Natural killer cell treated with Interleukin-12 subunit alpha and Interleukin-12 subunit beta and Interleukin-15 and Interleukin-18, amount 100 ng/mL, for 72 hours (primary cell): ENCODE data around the gene CLDN7. TPM values are rescaled to one million over a fixed set of nuclear protein-coding genes. Genes with fewer than 3 reads are reported as not detected.

Experiments used
- ATAC-seq, 2 donors: fragments of 150-1000 bp; cut with Tn5 transposase in 1 of 2; sonication (Bioruptor Pico), chemical (Tn5 transposase) in 1 of 2; 2 replicates each; pipeline ENCODE4 v1.10.0; 2021
- DNase-seq: peaks from one replicate; pipeline ENCODE4 v3.0.0; 2022; ENCODE audit warnings: low spot score
- H3K27ac Mint-ChIP-seq, 2 donors: 1 replicate in 1 of 2; 2 replicates in 1 of 2; pipeline ENCODE4 v1.8.0; 2022; ENCODE audit warnings: mixed read lengths in 2 of 2, mild to moderate bottlenecking in 1 of 2, moderate library complexity in 1 of 2
- H3K27me3 Mint-ChIP-seq, 2 donors: 1 replicate in 1 of 2; 2 replicates in 1 of 2; pipeline ENCODE4 v1.8.0; 2022; ENCODE audit warnings: mixed read lengths in 2 of 2
- H3K36me3 Mint-ChIP-seq: one replicate; pipeline ENCODE4 v1.8.0; 2022; ENCODE audit warnings: mixed read lengths
- H3K4me1 Mint-ChIP-seq, 2 donors: 1 replicate in 1 of 2; 2 replicates in 1 of 2; pipeline ENCODE4 v1.8.0; 2022; ENCODE audit warnings: low read depth in 2 of 2, mixed read lengths in 2 of 2, mild to moderate bottlenecking in 1 of 2
- H3K4me3 Mint-ChIP-seq: one replicate; pipeline ENCODE4 v1.8.0; 2022; ENCODE audit warnings: mixed read lengths
- H3K9me3 Mint-ChIP-seq: 2 replicates; pipeline ENCODE4 v1.8.0; 2022; ENCODE audit warnings: mixed read lengths
- total RNA-seq, 2 donors: library from RNA; stranded (reverse); gene quantifications; one replicate each; pipeline ENCODE4 v1.2.3, GENCODE V29; 2022

Gene CLDN7
- total RNA-seq, 2 donors from 2014 or later: 0.73 to 1.1 TPM

DNA sequence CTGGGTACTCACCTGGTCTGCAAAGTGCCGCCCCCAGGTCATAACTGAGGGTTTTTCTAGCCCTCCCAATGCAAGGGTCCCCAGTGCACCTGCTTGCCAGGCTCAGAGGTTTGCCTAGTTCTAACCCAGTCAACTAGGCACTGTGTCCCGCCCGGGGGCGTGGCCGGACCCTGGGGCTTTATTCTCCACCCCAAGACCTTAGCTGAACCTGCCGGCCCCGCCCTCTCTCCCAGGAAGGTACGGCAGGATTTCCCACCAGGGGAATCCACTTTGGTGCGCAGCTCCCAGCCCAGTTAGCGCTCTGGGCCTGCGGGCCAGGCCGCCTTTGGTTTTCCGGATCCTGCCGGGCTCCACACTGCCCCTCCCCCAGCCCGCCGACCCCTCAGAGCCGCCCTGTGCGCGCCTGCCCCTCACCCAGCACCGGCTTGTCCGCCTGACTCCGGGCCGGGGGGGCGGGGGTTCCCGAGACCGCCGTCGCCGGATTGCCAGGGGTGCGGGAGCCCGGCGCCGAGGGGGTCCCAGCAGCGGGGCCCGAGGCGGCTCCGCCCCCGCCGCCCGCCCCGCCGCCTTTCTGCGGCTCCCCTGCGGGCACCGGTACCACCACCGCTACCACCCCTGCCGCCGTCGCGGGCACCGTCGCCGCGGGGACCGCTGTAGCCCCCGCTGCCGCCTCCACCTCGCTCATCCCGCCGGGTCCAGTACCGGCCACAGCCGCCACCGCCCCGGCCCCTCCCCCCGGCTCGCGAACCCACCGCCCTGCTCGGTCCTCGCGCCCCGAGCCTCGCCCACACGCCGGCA is 31.7 kb upstream of the CLDN7 start:
- H3K9me3 Mint-ChIP-seq: no peaks in the 10 kb centered on the region
- H3K36me3 Mint-ChIP-seq: no peaks in the 10 kb centered on the region
- peaks cover 7 to 21% of the 10 kb centered on the region in 2 donors for H3K4me1 Mint-ChIP-seq
- peak overlapping the region; percentile 51 for H3K4me3 Mint-ChIP-seq
- H3K27ac Mint-ChIP-seq: no peak overlapping the region
- ATAC-seq: no peak
- DNase-seq: no peak
- H3K27me3 Mint-ChIP-seq: peaks cover 20% of the 10 kb centered on the region in 2 donors

DNA sequence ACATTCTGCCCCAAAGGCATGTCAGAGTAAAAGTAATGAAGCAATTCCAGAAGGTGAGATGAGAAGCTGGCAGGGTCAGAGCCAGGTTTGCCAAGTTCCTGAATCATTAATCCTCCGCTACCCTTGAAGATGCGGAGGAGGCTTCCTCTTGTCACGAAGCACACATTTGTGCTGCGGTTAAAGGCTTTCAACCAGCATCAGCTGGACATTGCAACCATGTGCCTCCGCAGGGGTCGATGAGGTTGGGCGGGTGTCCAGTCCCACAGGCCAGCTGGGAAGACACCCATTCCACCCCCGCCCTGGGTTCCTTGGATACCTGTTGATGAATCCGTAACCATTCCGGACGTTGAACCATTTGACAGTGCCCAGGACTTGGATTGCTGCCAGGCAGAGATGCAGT is 30.9 kb upstream of the CLDN7 start:
- Mint-ChIP-seq H3K4me3 (peak overlapping the region; percentile 51), H3K36me3 (no peaks in the 10 kb centered on the region), H3K4me1 (peaks cover 7 to 21% of the 10 kb centered on the region in 2 donors), H3K9me3 (no peaks in the 10 kb centered on the region), H3K27me3 (peaks cover 23 to 27% of the 10 kb centered on the region in 2 donors), H3K27ac (no peak overlapping the region)
- ATAC-seq (no peak), DNase-seq (no peak)

DNA sequence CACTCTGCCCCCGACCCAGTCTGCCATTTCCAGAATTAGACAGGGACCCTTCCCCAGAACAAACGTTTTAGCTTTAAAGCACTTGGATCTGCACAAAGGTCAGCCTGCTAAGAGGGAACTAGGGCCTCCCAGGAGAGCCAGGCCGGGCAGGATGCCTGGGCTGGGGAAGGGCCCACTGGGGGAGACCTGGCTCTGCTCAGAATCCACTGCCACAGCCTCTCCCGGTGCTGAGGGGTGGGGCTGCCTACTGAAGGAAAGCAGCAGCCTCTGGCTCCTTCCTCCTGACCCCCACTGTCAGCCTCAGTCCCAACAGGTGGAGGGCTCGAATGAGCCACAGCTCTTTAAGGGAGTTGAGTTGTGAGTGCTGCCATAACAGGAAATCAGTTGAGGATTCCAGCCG is 30.5 kb upstream of the CLDN7 start:
- DNase-seq: no peak
- Mint-ChIP-seq H3K4me1 (peaks cover 7 to 21% of the 10 kb centered on the region in 2 donors), H3K36me3 (no peaks in the 10 kb centered on the region), H3K27ac (no peak overlapping the region), H3K4me3 (no peak overlapping the region), H3K9me3 (no peaks in the 10 kb centered on the region), H3K27me3 (peaks cover 28% of the 10 kb centered on the region in 2 donors)
- ATAC-seq: no peak

DNA sequence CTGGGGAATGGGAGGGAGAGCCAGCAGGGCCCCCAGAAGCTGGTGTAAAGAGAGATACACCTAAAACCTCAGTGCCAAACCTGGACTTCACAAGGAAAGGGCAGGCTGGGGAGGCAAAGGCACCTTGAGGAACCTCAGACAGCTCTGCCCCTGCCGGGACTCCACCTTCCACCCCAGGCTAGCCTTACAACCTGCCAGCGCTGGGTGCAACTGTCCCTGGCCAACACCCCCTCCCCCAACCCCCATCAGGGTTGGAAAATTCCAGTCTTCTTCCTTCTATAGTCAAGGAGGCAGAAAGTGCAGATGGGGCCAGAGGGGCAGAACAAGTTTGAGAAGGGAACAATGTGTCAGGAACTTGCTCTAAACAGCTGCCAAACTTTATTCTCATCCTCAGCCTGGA is 29.9 kb upstream of the CLDN7 start:
- Mint-ChIP-seq H3K36me3 (no peaks in the 10 kb centered on the region), H3K27ac (no peak overlapping the region), H3K27me3 (peaks cover 28 to 30% of the 10 kb centered on the region in 2 donors), H3K4me1 (peaks cover 7 to 21% of the 10 kb centered on the region in 2 donors), H3K9me3 (no peaks in the 10 kb centered on the region), H3K4me3 (no peak overlapping the region)
- DNase-seq (no peak), ATAC-seq (no peak)

DNA sequence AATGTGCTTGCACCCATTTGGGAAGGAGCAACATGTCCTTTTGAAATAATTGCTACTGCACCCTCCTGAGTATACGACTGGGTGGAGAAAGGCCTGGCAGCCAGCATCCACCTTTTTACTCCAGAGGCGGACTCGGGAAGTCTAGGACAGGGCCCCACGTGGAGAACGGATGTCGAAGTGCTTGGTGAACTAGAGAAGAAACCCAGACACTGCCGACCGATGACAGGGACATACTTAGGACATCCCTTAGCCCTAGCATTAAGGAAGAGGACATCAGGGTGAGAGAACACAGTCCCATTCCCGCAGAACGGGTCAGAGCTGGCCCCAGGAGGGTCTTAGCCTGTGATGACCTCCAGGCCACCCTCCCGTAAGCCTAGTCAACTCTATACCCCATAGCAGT is 28.4 kb upstream of the CLDN7 start:
- ATAC-seq: no peak
- Mint-ChIP-seq H3K9me3 (no peaks in the 10 kb centered on the region), H3K27ac (no peak overlapping the region), H3K4me3 (no peak overlapping the region), H3K27me3 (peaks cover 21 to 28% of the 10 kb centered on the region in 2 donors), H3K4me1 (peaks cover 7 to 13% of the 10 kb centered on the region in 2 donors), H3K36me3 (no peaks in the 10 kb centered on the region)
- no peak for DNase-seq

DNA sequence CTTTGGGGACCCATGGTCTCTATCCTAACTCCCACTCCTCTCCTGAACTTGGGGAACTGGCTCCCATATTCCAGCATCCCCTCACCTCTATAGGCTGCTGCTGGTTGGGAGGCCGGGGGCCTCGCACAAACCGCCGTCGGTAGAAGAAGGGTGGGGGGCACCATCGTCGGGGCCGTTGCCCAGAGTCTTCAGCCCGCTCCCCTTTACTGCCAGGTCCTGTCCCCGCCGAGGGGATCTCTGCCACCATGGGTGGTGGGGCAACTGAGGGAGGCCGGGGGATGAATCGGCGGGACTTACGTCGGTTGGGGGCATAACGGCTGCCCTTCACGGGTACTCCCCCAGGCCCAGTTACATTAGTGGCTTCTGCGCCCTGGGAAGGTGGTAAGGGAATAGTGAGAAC is 27.9 kb upstream of the CLDN7 start:
- peaks cover 3 to 9% of the 10 kb centered on the region in 2 donors for H3K4me1 Mint-ChIP-seq
- H3K27ac Mint-ChIP-seq: no peak overlapping the region
- H3K27me3 Mint-ChIP-seq: peaks cover 17 to 25% of the 10 kb centered on the region in 2 donors
- no peak overlapping the region for H3K4me3 Mint-ChIP-seq
- no peaks in the 10 kb centered on the region for H3K9me3 Mint-ChIP-seq
- DNase-seq (no peak), ATAC-seq (no peak)
- H3K36me3 Mint-ChIP-seq: no peaks in the 10 kb centered on the region

DNA sequence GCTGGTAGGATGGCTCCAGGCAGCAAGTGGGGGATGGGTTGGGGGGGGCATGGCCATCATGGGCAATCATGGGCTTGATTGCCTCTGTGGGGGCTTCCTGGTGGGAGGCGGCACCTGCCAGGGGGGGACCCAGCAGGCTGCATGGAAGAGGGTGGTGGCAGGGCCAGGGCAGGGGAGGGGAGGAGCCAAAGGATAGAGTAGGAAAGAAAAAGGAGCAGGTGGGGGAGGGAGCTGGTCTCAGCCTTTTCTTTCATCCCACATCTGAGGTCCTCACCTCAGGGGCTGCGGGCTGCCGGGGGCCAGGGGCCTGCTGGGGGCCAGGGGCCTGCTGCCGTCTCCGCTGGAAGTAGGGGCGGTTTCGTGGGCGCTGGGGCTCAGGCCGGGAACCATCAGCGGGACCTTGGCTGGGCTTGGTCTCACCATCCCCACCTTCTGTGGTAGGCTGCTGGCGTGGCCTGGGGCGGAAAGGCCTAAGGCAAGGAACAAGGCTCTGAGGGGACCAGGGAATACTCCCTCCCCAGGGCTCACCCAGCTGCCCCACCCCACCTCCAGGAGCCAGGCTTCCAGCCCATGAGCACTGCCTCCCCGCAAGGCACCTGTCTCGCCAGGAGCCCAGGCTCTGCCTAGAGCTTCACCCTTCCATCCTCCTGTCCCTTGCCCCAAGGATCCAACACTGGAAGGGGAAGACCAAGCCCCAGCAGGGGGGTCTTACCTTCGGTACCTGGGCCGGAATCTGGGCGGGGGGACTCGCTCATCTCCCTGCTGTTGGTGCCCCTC is 27.2 kb upstream of the CLDN7 start:
- Mint-ChIP-seq H3K27ac (no peak overlapping the region), H3K9me3 (no peaks in the 10 kb centered on the region), H3K4me1 (peaks cover 0 to 5% of the 10 kb centered on the region in 2 donors), H3K27me3 (peaks cover 13 to 22% of the 10 kb centered on the region in 2 donors), H3K36me3 (no peaks in the 10 kb centered on the region), H3K4me3 (no peak overlapping the region)
- ATAC-seq (no peak), DNase-seq (no peak)

DNA sequence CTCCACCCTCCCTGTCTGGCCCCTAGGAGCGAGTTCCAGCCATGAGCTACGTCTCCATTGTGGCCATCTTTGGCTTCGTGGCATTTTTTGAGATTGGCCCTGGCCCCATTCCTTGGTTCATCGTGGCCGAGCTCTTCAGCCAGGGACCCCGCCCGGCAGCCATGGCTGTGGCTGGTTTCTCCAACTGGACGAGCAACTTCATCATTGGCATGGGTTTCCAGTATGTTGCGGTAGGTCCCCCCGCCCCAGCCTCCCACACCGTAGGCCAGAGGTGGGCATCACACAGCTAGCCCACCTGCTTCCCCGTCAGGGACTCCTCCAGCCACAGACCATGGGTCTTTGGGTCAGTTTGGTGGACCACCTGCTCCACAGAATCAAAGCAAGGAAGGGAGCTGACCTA is 23.4 kb upstream of the CLDN7 start:
- Mint-ChIP-seq H3K9me3 (no peaks in the 10 kb centered on the region), H3K4me1 (peaks cover 13 to 19% of the 10 kb centered on the region in 2 donors), H3K27ac (no peak overlapping the region), H3K4me3 (no peak overlapping the region), H3K27me3 (peaks cover 14 to 25% of the 10 kb centered on the region in 2 donors), H3K36me3 (no peaks in the 10 kb centered on the region)
- ATAC-seq: no peak
- DNase-seq: no peak

DNA sequence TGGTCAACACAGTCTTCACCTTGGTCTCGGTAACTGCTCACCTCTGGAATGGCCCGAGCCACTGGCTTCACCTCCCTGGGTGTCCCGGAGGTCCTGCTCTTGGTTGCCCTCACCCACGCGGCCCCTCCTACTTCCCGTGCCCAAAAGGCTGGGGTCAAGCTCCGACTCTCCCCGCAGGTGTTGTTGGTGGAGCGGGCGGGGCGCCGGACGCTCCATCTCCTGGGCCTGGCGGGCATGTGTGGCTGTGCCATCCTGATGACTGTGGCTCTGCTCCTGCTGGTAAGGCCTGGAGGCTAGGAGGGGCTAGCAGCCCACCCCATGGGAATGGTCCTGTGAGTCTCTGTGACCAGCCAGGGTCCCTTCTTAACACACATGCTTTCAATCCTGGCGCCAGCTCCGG is 22.6 kb upstream of the CLDN7 start:
- no peaks in the 10 kb centered on the region for H3K36me3 Mint-ChIP-seq
- H3K27me3 Mint-ChIP-seq: peaks cover 14 to 23% of the 10 kb centered on the region in 2 donors
- H3K4me1 Mint-ChIP-seq: peaks cover 21 to 25% of the 10 kb centered on the region in 2 donors
- DNase-seq: no peak
- H3K9me3 Mint-ChIP-seq: no peaks in the 10 kb centered on the region
- H3K4me3 Mint-ChIP-seq: no peak overlapping the region
- ATAC-seq: no peak
- no peak overlapping the region for H3K27ac Mint-ChIP-seq

DNA sequence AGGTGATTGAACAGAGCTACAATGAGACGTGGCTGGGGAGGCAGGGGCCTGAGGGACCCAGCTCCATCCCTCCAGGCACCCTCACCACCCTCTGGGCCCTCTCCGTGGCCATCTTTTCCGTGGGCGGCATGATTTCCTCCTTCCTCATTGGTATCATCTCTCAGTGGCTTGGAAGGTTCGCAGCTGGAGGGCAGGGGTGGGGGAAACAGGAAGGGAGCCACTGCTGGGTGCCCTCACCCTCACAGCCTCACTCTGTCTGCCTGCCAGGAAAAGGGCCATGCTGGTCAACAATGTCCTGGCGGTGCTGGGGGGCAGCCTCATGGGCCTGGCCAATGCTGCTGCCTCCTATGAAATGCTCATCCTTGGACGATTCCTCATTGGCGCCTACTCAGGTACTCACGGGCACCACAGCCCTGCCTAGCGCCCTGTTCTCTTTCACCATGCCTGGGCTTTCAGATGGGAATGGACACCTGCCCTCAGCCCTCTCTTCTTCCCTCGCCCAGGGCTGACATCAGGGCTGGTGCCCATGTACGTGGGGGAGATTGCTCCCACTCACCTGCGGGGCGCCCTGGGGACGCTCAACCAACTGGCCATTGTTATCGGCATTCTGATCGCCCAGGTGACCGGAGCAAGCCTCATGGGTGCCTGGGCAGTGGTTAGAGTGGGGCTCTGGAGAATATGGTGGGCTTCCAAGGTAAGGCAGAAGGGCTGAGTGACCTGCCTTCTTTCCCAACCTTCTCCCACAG is 21.4 kb upstream of the CLDN7 start:
- H3K4me1 Mint-ChIP-seq: peaks cover 21 to 26% of the 10 kb centered on the region in 2 donors
- no peak for DNase-seq
- no peak for ATAC-seq
- no peaks in the 10 kb centered on the region for H3K36me3 Mint-ChIP-seq
- peaks cover 13 to 22% of the 10 kb centered on the region in 2 donors for H3K27me3 Mint-ChIP-seq
- H3K9me3 Mint-ChIP-seq: no peaks in the 10 kb centered on the region
- H3K27ac Mint-ChIP-seq: peak overlapping the region in 1 of 2 donors; percentile 47
- H3K4me3 Mint-ChIP-seq: no peak overlapping the region

DNA sequence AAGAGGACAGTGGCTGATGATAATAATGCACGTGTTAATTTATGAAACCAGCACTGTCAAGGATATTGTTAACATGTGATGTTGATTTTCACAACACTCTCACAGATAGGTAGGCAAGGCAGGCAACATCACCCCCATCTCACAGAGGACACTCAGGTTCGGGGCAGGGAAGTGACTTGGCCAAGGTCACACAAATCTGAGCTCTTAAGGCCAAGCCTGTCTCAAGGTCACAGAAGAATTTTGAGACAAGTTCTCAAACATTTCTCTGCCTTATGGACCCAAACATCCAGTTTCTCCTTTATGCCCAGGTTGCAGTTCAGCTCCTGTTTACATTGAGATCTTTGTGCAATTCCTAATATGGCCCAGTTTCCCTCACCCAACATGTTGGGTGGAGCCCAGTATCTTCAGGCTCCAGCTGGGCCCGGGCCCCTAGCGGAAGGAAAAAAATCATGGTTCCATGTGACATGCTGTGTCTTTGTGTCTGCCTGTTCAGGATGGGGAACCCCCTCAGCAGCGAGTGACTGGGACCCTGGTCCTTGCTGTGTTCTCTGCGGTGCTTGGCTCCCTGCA is 20.6 kb upstream of the CLDN7 start:
- no peak overlapping the region for H3K27ac Mint-ChIP-seq
- ATAC-seq (no peak), DNase-seq (no peak)
- no peaks in the 10 kb centered on the region for H3K9me3 Mint-ChIP-seq
- H3K36me3 Mint-ChIP-seq: no peaks in the 10 kb centered on the region
- H3K27me3 Mint-ChIP-seq: peaks cover 7 to 16% of the 10 kb centered on the region in 2 donors
- H3K4me3 Mint-ChIP-seq: peak overlapping the region; percentile 34
- H3K4me1 Mint-ChIP-seq: peaks cover 21 to 26% of the 10 kb centered on the region in 2 donors

DNA sequence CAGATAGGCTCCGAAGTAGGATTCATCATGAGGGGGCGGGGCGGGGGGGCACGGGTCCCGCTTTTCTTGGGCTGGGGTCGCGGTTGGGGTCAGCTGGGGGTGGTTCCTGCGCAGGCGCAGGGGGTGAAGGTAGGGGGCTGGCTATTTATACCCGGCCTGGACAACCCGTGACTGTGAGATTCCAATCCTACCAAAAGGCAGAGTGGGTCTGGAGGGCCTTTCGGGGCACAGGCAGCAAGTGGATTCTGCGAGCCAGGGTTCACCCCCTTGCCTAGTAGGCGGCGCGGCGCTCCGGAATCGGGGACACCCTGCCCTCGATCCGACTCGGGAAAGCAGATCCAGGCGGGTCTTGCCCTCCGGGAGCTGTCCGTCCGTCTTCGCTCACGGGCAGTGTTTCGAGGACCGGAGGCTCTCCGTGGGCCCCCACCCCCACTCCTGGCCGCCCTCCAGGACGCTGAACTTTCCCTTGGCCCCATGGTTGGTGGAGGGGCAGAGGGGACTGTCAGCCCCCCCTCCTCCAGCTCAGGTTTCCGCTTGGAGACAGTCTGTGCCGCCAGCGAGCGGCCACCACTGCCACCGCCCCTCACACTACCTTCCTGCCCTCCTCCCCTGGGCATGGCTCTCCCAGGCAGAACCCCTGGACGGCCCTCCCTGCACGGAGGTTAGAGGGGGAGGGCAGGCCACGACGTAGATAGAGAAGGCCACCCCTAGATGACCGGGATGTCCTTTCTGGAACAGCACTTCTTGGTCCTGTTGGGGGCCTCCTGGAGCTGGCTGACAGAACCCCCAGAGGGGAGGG is 19.9 kb upstream of the CLDN7 start:
- H3K9me3 Mint-ChIP-seq: no peaks in the 10 kb centered on the region
- peak overlapping the region; percentile 78 for H3K4me3 Mint-ChIP-seq
- DNase-seq: no peak
- no peak for ATAC-seq
- H3K36me3 Mint-ChIP-seq: no peaks in the 10 kb centered on the region
- H3K27me3 Mint-ChIP-seq: peaks cover 7 to 13% of the 10 kb centered on the region in 2 donors
- H3K4me1 Mint-ChIP-seq: peaks cover 21 to 26% of the 10 kb centered on the region in 2 donors
- no peak overlapping the region for H3K27ac Mint-ChIP-seq
